HEK293T (cell line): ENCODE measurements around the gene SEC61A2.

Experiments used
- FOXK2 ChIP-seq: fragments of 450-650 bp; IDR thresholded peaks from 2 replicates; pipeline ENCODE4 v1.6.1; 2016; ENCODE audit warnings: mild to moderate bottlenecking
- SUZ12 ChIP-seq: fragments of 450-650 bp; IDR thresholded peaks from 2 replicates; pipeline ENCODE4 v1.6.1; 2016; ENCODE audit warnings: mild to moderate bottlenecking

DNA sequence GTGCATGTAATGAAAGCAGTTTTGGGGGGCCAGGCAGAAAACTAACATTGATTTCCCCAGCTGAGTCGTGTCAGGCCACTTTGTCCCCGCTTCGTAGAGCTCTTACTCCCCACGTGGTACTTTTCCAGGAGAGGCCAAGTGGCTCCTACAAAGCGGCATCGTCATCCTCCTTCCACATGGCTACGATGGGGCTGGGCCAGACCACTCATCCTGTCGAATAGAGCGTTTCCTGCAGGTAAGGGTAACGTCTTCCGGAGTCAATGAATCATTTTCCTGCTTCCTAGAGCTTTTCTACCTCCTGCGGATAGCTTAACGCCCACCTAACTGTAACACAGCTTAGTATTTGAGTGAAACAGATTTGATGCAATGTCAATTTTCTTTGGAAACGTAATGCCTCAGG lies 21.7 kb upstream of the SEC61A2 start:
- TF ChIP-seq SUZ12 (no peak), FOXK2 (no peak)
